DND-41 (cell line): ENCODE data around the gene KNDC1.
"Not testable (repeated sequence)": the region's sequence is repeated elsewhere in the genome, so short reads cannot be mapped to it uniquely, and the experiment has no call there.

Experiments used
- ATAC-seq: fragments of 200-7000 bp; cut with Tn5 transposase; 3 replicates; pipeline ENCODE4 v1.9.1; 2021; ENCODE audit warnings: low read depth; ENCODE audit not compliant: insufficient read depth
- DNase-seq: peaks from one replicate; pipeline ENCODE4 v3.0.0-alpha.2; 2020
- H2AFZ ChIP-seq: 2 replicates; pipeline ENCODE4 v1.6.0; 2012; ENCODE audit warnings: low read depth, low read length
- H3K27ac ChIP-seq: 2 replicates; pipeline ENCODE4 v1.5.1; 2012; ENCODE audit warnings: low read length, inconsistent platforms
- H3K27me3 ChIP-seq: fragments of 200-600 bp; sonication (generic); 2 replicates; pipeline ENCODE4 v1.6.0; 2012; ENCODE audit warnings: low read length, mild to moderate bottlenecking, inconsistent platforms; ENCODE audit not compliant: insufficient read depth, poor library complexity
- H3K36me3 ChIP-seq: 2 replicates; pipeline ENCODE4 v1.5.1; 2012; ENCODE audit warnings: low read length, inconsistent platforms; ENCODE audit not compliant: insufficient read depth
- H3K4me1 ChIP-seq: 2 replicates; pipeline ENCODE4 v1.5.1; 2012; ENCODE audit warnings: mild to moderate bottlenecking, low read length; ENCODE audit not compliant: insufficient read depth
- H3K4me2 ChIP-seq: 2 replicates; pipeline ENCODE4 v1.6.0; 2012; ENCODE audit warnings: mild to moderate bottlenecking, moderate library complexity, low read length, inconsistent platforms; ENCODE audit not compliant: insufficient read depth
- H3K4me3 ChIP-seq, 2 experiments: fragments of 200-600 bp in 1 of 2; shearing (Covaris generic) in 1 of 2; 2 replicates each; pipeline ENCODE4 v1.5.1; 2012 to 2016; ENCODE audit warnings: inconsistent platforms in 2 of 2, low read length in 2 of 2, mild to moderate bottlenecking in 2 of 2, low read depth in 1 of 2, moderate library complexity in 1 of 2
- H3K79me2 ChIP-seq: 2 replicates; pipeline ENCODE4 v1.6.0; 2012; ENCODE audit warnings: low read length, inconsistent platforms; ENCODE audit not compliant: insufficient read depth
- H3K9ac ChIP-seq: 2 replicates; pipeline ENCODE4 v1.6.0; 2012; ENCODE audit warnings: low read depth, mild to moderate bottlenecking, inconsistent platforms, low read length, moderate library complexity
- H3K9me3 ChIP-seq: 2 replicates; pipeline ENCODE4 v1.5.1; 2012; ENCODE audit warnings: low read length, moderate library complexity, mild to moderate bottlenecking, inconsistent platforms; ENCODE audit not compliant: insufficient read depth, severe bottlenecking
- H4K20me1 ChIP-seq: 2 replicates; pipeline ENCODE4 v1.6.0; 2012; ENCODE audit warnings: low read length; ENCODE audit not compliant: insufficient read depth
- EZH2 ChIP-seq: IDR thresholded peaks from 3 replicates; pipeline ENCODE4 v1.6.1; 2012; ENCODE audit warnings: borderline replicate concordance, low read depth, mild to moderate bottlenecking, moderate library complexity, low read length, inconsistent platforms; ENCODE audit not compliant: severe bottlenecking
- TF ChIP-seq, protein P1 (sequence below): IDR thresholded peaks from 2 replicates; pipeline ENCODE4 v1.5.1; 2012; ENCODE audit warnings: borderline replicate concordance, low read length, moderate library complexity, mild to moderate bottlenecking; ENCODE audit not compliant: poor library complexity, severe bottlenecking; ENCODE audit errors: extremely low read depth

The KNDC1 gene

DNA sequence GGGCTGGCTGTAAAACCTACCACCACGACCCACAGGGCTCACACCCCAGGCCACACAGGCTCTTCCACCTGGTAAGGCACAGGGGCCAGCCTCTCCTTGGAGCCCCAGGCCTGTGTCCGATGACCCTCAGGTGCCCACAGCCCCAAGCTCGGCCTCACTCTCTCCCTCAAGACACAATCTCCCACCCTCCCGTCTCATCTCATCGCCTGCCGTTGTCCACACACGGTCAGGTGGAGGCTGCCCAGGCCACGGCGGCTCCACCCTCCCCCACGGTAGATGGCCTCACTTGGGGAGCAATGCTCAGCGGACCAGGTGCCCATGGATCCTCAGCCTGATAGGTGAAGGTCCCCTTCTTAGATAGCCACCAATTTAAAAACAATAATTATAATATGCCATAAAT lies 61.3 kb downstream of the KNDC1 start:
- ATAC-seq (no peak), DNase-seq (no peak)
- no peaks in the 10 kb centered on the region for H3K27me3 ChIP-seq
- no peaks in the 10 kb centered on the region for H3K9me3 ChIP-seq
- H3K9ac ChIP-seq = no peak overlapping the region
- H3K79me2 ChIP-seq = no peaks in the 10 kb centered on the region
- no peaks in the 10 kb centered on the region for H3K36me3 ChIP-seq
- H3K4me3 ChIP-seq = no peak overlapping the region
- TF ChIP-seq EZH2 = no peak
- TF ChIP-seq, protein P1, sequence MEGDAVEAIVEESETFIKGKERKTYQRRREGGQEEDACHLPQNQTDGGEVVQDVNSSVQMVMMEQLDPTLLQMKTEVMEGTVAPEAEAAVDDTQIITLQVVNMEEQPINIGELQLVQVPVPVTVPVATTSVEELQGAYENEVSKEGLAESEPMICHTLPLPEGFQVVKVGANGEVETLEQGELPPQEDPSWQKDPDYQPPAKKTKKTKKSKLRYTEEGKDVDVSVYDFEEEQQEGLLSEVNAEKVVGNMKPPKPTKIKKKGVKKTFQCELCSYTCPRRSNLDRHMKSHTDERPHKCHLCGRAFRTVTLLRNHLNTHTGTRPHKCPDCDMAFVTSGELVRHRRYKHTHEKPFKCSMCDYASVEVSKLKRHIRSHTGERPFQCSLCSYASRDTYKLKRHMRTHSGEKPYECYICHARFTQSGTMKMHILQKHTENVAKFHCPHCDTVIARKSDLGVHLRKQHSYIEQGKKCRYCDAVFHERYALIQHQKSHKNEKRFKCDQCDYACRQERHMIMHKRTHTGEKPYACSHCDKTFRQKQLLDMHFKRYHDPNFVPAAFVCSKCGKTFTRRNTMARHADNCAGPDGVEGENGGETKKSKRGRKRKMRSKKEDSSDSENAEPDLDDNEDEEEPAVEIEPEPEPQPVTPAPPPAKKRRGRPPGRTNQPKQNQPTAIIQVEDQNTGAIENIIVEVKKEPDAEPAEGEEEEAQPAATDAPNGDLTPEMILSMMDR = no peak
- H3K4me1 ChIP-seq = no peaks in the 10 kb centered on the region
- no peak overlapping the region for H3K4me2 ChIP-seq
- H2AFZ ChIP-seq = no peak overlapping the region
- H3K27ac ChIP-seq = no peak overlapping the region
- H4K20me1 ChIP-seq = no peaks in the 10 kb centered on the region

DNA sequence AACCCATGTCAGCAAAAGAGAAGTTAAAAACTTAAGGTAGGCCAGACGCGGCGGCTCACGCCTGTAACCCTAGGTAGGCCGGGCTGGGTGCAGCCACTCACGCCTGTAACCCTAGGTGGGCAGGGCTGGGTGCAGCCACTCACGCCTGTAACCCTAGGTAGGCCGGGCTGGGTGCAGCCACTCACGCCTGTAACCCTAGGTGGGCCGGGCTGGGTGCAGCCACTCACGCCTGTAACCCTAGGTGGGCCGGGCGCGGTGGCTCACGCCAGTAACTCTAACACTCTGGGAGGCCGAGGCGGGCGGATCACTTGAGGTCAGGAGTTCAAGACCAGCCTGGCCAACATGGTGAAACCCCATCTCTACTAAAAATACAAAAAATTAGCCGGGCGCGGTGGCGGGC lies 61.7 kb downstream of the KNDC1 start:
- not testable (repeated sequence) for H3K36me3 ChIP-seq, H3K4me2 ChIP-seq, H3K27ac ChIP-seq, DNase-seq, H3K79me2 ChIP-seq, H3K9me3 ChIP-seq, H3K27me3 ChIP-seq, H3K9ac ChIP-seq, H3K4me1 ChIP-seq, H4K20me1 ChIP-seq, H2AFZ ChIP-seq, H3K4me3 ChIP-seq, ATAC-seq

DNA sequence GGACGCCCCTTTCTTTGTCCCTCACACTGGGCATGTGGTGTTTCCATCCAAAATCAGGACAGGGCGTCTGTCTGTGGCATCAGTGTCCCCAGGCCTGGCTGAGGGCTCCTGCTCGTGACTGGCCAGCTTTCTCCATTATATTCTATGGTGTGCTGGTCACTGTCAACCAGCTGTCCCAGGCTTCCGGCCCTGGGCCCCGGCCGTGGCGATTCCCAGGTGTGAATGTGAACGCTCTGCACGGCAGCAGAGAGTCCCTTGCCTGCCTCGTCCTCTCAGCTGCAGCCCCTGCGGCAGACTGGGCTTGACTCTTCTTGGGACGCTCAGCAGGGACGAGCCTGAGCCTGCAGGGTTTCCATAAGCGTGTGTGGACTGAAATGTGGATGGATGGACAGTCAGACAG lies 64.1 kb downstream of the KNDC1 start:
- Histone ChIP-seq H3K4me2 (no peak overlapping the region), H3K36me3 (no peaks in the 10 kb centered on the region), H3K4me1 (no peaks in the 10 kb centered on the region), H2AFZ (no peak overlapping the region), H4K20me1 (no peaks in the 10 kb centered on the region), H3K4me3 (no peak overlapping the region), H3K9me3 (no peaks in the 10 kb centered on the region), H3K79me2 (no peaks in the 10 kb centered on the region), H3K9ac (no peak overlapping the region), H3K27ac (no peak overlapping the region), H3K27me3 (no peaks in the 10 kb centered on the region)
- DNase-seq (no peak), ATAC-seq (no peak)
- TF ChIP-seq EZH2 = no peak
- TF ChIP-seq, protein P1 = no peak

DNA sequence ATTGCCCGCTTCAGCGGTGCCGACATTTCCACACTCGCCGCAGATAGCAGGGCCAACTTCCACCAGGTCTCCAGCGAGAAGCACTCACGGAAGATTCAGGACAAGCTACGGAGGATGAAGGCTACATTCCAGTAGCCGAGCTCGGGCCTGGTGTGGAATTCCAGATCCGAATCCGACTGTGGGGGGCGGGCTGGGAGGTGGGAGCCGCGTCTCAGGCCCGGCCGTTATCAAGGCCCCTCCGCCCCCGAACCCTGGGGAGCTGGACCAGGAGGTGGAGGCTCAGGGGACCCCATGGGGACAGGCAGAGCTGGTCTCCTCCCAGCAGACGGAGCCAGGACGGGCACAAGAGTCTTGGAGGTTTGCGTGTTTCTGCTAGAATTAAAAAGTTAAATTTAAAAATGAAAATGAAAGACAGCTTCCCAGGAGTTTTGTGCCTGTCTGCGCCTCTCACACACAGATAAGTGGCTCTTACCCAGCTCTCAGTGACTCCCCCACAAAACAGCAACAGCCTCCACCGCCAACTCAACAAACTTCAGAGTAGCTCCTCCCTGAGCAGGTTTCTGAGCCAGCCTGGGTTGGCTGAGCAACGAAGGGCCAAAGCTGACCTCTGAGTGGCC lies 64.8 kb downstream of the KNDC1 start:
- TF ChIP-seq, protein P1 = no peak
- TF ChIP-seq EZH2 = no peak
- H2AFZ ChIP-seq = no peak overlapping the region
- H3K4me2 ChIP-seq = no peak overlapping the region
- DNase-seq (no peak), ATAC-seq (no peak)
- no peaks in the 10 kb centered on the region for H3K36me3 ChIP-seq
- no peaks in the 10 kb centered on the region for H3K79me2 ChIP-seq
- no peaks in the 10 kb centered on the region for H3K9me3 ChIP-seq
- no peaks in the 10 kb centered on the region for H3K4me1 ChIP-seq
- no peaks in the 10 kb centered on the region for H4K20me1 ChIP-seq
- H3K27ac ChIP-seq = no peak overlapping the region
- H3K4me3 ChIP-seq = no peak overlapping the region
- H3K27me3 ChIP-seq = no peaks in the 10 kb centered on the region
- H3K9ac ChIP-seq = no peak overlapping the region
